IMR-90 (cell line): ENCODE measurements around the gene PIN1. TPM values are rescaled to one million over a fixed set of nuclear protein-coding genes. Genes with fewer than 3 reads are reported as not detected.

ENCODE experiments used
- ATAC-seq: fragments of 200-7000 bp; cut with Tn5 transposase; 2 replicates; pipeline ENCODE4 v1.9.1; 2020; ENCODE audit warnings: low read depth, mild to moderate bottlenecking, moderate library complexity
- BruUV-seq: library from RNA; stranded (reverse); fragments of 400-500 nt; replicated peaks from 2 replicates; lab custom pipeline; 2021; lab: Mats Ljungman, UMichigan
- CTCF ChIA-PET: fragments of 300-600 bp; formaldehyde crosslinking; extraction: SDS; loops from one replicate; lab custom pipeline; 2021; ENCODE audit warnings: antibody characterized with exemption; lab: Yijun Ruan, JAX
- POLR2A ChIA-PET: fragments of 300-600 bp; sonication (Branson Sonifier 250); formaldehyde crosslinking; loops from one replicate; lab custom pipeline; 2022; ENCODE audit warnings: antibody characterized with exemption; ENCODE audit not compliant: unreplicated experiment; lab: Charles Lee
- DNase-seq: peaks from one replicate; pipeline ENCODE4 v3.0.0; 2013
- H2AFZ ChIP-seq: replicated peaks from 2 replicates; pipeline ENCODE3; 2013; ENCODE audit warnings: low read length, mild to moderate bottlenecking; ENCODE audit not compliant: poor library complexity
- H2AK5ac ChIP-seq: 2 replicates; pipeline ENCODE4 v1.6.1; 2013; ENCODE audit warnings: low read depth, low read length, inconsistent platforms
- H2AK9ac ChIP-seq: replicated peaks from 2 replicates; pipeline ENCODE3; 2013; ENCODE audit warnings: mild to moderate bottlenecking, low read depth, low read length, moderate library complexity; ENCODE audit not compliant: poor library complexity
- H2BK120ac ChIP-seq: 2 replicates; pipeline ENCODE4 v1.6.1; 2013; ENCODE audit warnings: low read depth, low read length, inconsistent platforms
- H2BK15ac ChIP-seq: 3 replicates; pipeline ENCODE4 v1.6.1; 2013; ENCODE audit warnings: low read depth, low read length, inconsistent platforms
- H2BK20ac ChIP-seq: 2 replicates; pipeline ENCODE4 v1.6.1; 2013; ENCODE audit warnings: low read depth, mild to moderate bottlenecking, inconsistent platforms, low read length, moderate library complexity
- H2BK5ac ChIP-seq: 2 replicates; pipeline ENCODE4 v1.6.1; 2013; ENCODE audit warnings: mild to moderate bottlenecking, low read depth, low read length, inconsistent platforms; ENCODE audit not compliant: poor library complexity, severe bottlenecking
- H3K14ac ChIP-seq: replicated peaks from 2 replicates; pipeline ENCODE4 v1.6.1; 2013; ENCODE audit warnings: low read depth, low read length, inconsistent platforms
- H3K18ac ChIP-seq: 2 replicates; pipeline ENCODE4 v1.6.1; 2013; ENCODE audit warnings: low read depth, low read length, control low read depth
- H3K23ac ChIP-seq: 2 replicates; pipeline ENCODE4 v1.6.1; 2013; ENCODE audit warnings: low read depth, low read length, inconsistent platforms
- H3K27ac ChIP-seq: 2 replicates; pipeline ENCODE4 v1.5.1; 2013; ENCODE audit warnings: mild to moderate bottlenecking, control low read depth, low read length; ENCODE audit not compliant: insufficient read depth
- H3K27me3 ChIP-seq: 2 replicates; pipeline ENCODE4 v1.6.1; 2013; ENCODE audit warnings: low read length; ENCODE audit not compliant: control insufficient read depth, insufficient read depth
- H3K36me3 ChIP-seq: 2 replicates; pipeline ENCODE4 v1.6.1; 2013; ENCODE audit warnings: low read length, mixed read lengths; ENCODE audit not compliant: control insufficient read depth, insufficient read depth
- H3K4ac ChIP-seq: 2 replicates; pipeline ENCODE4 v1.6.1; 2013; ENCODE audit warnings: low read depth, low read length, inconsistent platforms
- H3K4me1 ChIP-seq: 2 replicates; pipeline ENCODE4 v1.6.1; 2013; ENCODE audit warnings: low read length, mixed read lengths; ENCODE audit not compliant: control insufficient read depth, insufficient read depth
- H3K4me2 ChIP-seq: 2 replicates; pipeline ENCODE4 v1.6.1; 2013; ENCODE audit warnings: low read depth, mild to moderate bottlenecking, control low read depth, low read length, moderate library complexity
- H3K4me3 ChIP-seq: 2 replicates; pipeline ENCODE4 v1.5.1; 2013; ENCODE audit warnings: low read depth, mild to moderate bottlenecking, control low read depth, low read length, moderate library complexity; ENCODE audit not compliant: insufficient read depth
- H3K56ac ChIP-seq: 2 replicates; pipeline ENCODE4 v1.6.1; 2013; ENCODE audit warnings: low read length, inconsistent platforms; ENCODE audit not compliant: insufficient read depth; ENCODE audit errors: extremely low read depth
- H3K79me1 ChIP-seq, 2 experiments: 2 replicates each; pipeline ENCODE4 v1.6.1; 2013; ENCODE audit warnings: low read length in 2 of 2, inconsistent platforms in 1 of 2, low read depth in 1 of 2
- H3K9ac ChIP-seq: 2 replicates; pipeline ENCODE4 v1.6.1; 2013; ENCODE audit warnings: low read depth, low read length, control low read depth
- H3K9me1 ChIP-seq: 2 replicates; pipeline ENCODE4 v1.6.1; 2013; ENCODE audit warnings: low read length, inconsistent platforms; ENCODE audit not compliant: insufficient read depth
- H3K9me3 ChIP-seq: 2 replicates; pipeline ENCODE4 v1.6.1; 2013; ENCODE audit warnings: low read length; ENCODE audit not compliant: control insufficient read depth, insufficient read depth
- H4K20me1 ChIP-seq: 2 replicates; pipeline ENCODE4 v1.6.1; 2013; ENCODE audit warnings: low read length, inconsistent platforms; ENCODE audit not compliant: insufficient read depth
- H4K5ac ChIP-seq: 2 replicates; pipeline ENCODE4 v1.6.1; 2013; ENCODE audit warnings: mild to moderate bottlenecking, low read depth, low read length, control low read depth
- H4K8ac ChIP-seq, 2 experiments: 2 replicates each; pipeline ENCODE4 v1.6.1; 2013; ENCODE audit warnings: low read depth in 2 of 2, low read length in 2 of 2, control low read depth in 1 of 2, inconsistent platforms in 1 of 2
- H4K91ac ChIP-seq: 2 replicates; pipeline ENCODE4 v1.6.1; 2013; ENCODE audit warnings: low read depth, low read length, inconsistent platforms; ENCODE audit not compliant: insufficient read depth
- BHLHE40 ChIP-seq: fragments of 150-350 bp; IDR thresholded peaks from 2 replicates; pipeline ENCODE4 v1.6.1; 2016; ENCODE audit warnings: mild to moderate bottlenecking, low read depth, low read length
- CEBPB ChIP-seq: IDR thresholded peaks from 2 replicates; pipeline ENCODE4 v1.6.1; 2012; ENCODE audit warnings: low read depth, low read length, improper control_type of control experiment
- FOS ChIP-seq: fragments of 150-350 bp; IDR thresholded peaks from 2 replicates; pipeline ENCODE4 v1.6.1; 2016; ENCODE audit warnings: low read depth, low read length
- MAFK ChIP-seq: IDR thresholded peaks from 2 replicates; pipeline ENCODE4 v1.6.1; 2012; ENCODE audit warnings: low read depth, low read length, improper control_type of control experiment
- MXI1 ChIP-seq: IDR thresholded peaks from 2 replicates; pipeline ENCODE4 v1.6.1; 2012; ENCODE audit warnings: low read depth, mild to moderate bottlenecking, low read length, moderate library complexity, borderline replicate concordance
- RCOR1 ChIP-seq: IDR thresholded peaks from 2 replicates; pipeline ENCODE4 v1.6.1; 2012; ENCODE audit warnings: mild to moderate bottlenecking, low read length, improper control_type of control experiment; ENCODE audit not compliant: insufficient replicate concordance
- RFX5 ChIP-seq: IDR thresholded peaks from 2 replicates; pipeline ENCODE4 v1.8.0; 2012; ENCODE audit warnings: low read depth, mild to moderate bottlenecking, low read length, moderate library complexity
- WGBS, 2 experiments: methylation state at CpG; one replicate each; pipeline versions ENCODE4 v1.1.5 to v1.1.7; 2013; ENCODE audit warnings: missing lambda C conversion rate in 2 of 2; ENCODE audit not compliant: insufficient read length in 1 of 2; ENCODE audit errors: extremely low coverage in 2 of 2; 5-methylcytosine and 5-hydroxymethylcytosine counted together
- dilution Hi-C: fragments of 300-500 bp; cut with HindIII; formaldehyde crosslinking; loops from one replicate; pipeline ENCODE4 v1.14.3; 2018; ENCODE audit warnings: low sequenced_read_pairs; ENCODE audit not compliant: unreplicated experiment
- in situ Hi-C: fragments of 300-500 bp; cut with MboI; formaldehyde crosslinking; loops from 3 replicates; pipeline ENCODE4 v1.14.3; 2019; ENCODE audit warnings: low sequenced_read_pairs, inconsistent platforms, mixed read lengths
- intact Hi-C: fragments of 100-400 bp; cut with micrococcal nuclease; formaldehyde crosslinking; loops from 2 replicates; pipeline ENCODE4 v1.10.0; 2022
- polyA plus RNA-seq, 3 experiments: library from polyadenylated mRNA; depleted of rRNA; stranded (reverse); fragments of >200 nt; gene quantifications; 2 replicates each; pipeline ENCODE4 v1.2.3, GENCODE V29; 2012; ENCODE audit warnings: low replicate concordance in 1 of 3
- total RNA-seq: library from RNA; depleted of rRNA; stranded (reverse); fragments of >200 nt; gene quantifications from 2 replicates; pipeline ENCODE4 v1.2.3, GENCODE V29; 2012
- TF ChIP-seq, protein P1 (sequence below): fragments of 150-350 bp; IDR thresholded peaks from 2 replicates; pipeline ENCODE4 v1.6.1; 2016; ENCODE audit warnings: low read depth, mild to moderate bottlenecking, low read length, moderate library complexity, borderline replicate concordance

The PIN1 gene
- total and polyA plus RNA-seq, 2 of the 4 experiments (the other 2 are of a cell fraction), result 76.0 to 105 TPM

DNA sequence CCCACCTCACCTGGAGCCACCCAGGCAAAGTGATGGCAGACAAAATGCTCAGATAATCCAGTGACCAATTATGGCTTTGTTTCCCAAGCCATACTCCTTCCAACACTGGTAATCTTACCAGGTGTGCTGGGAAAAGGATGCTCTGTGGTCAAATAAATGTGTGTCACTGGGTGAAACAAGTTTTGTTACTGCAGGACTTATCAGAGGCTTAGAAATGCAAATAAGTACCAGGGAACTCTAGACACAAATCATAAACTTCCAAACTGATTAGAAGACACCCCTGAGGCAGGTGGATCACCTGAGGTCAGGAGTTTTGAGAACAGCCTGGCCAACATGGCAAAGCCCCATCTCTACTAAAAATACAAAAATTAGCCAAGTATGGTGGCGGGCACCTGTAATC lies 26.4 kb downstream of the PIN1 start:
- TF ChIP-seq FOS, result no peak
- TF ChIP-seq RFX5, result no peak
- TF ChIP-seq CEBPB, result no peak
- TF ChIP-seq, protein P1, sequence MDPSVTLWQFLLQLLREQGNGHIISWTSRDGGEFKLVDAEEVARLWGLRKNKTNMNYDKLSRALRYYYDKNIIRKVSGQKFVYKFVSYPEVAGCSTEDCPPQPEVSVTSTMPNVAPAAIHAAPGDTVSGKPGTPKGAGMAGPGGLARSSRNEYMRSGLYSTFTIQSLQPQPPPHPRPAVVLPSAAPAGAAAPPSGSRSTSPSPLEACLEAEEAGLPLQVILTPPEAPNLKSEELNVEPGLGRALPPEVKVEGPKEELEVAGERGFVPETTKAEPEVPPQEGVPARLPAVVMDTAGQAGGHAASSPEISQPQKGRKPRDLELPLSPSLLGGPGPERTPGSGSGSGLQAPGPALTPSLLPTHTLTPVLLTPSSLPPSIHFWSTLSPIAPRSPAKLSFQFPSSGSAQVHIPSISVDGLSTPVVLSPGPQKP, result no peak
- TF ChIP-seq MAFK, result no peak
- TF ChIP-seq RCOR1, result no peak
- TF ChIP-seq MXI1, result no peak
- TF ChIP-seq BHLHE40, result no peak
- Histone ChIP-seq H3K4ac (no peak overlapping the region), H3K79me1 (no peaks in the 10 kb centered on the region), H3K27me3 (no peaks in the 10 kb centered on the region), H3K36me3 (peaks cover 5% of the 10 kb centered on the region; the same call in 1 of the 2 replicates), H2BK20ac (no peak overlapping the region), H2AK9ac (no peak overlapping the region), H3K4me2 (no peak overlapping the region), H3K9me3 (no peaks in the 10 kb centered on the region), H4K8ac (no peak overlapping the region), H3K9me1 (0 out of 2 replicates have a peak, but pooled peaks cover 3% of the 10 kb centered on the region), H2BK15ac (no peak overlapping the region), H3K4me1 (no peaks in the 10 kb centered on the region), H2AFZ (no peak overlapping the region), H4K5ac (no peak overlapping the region), H4K20me1 (no peaks in the 10 kb centered on the region), H2AK5ac (no peak overlapping the region), H3K27ac (no peak overlapping the region), H3K56ac (no peak overlapping the region), H2BK5ac (no peak overlapping the region), H3K23ac (no peak overlapping the region), H2BK120ac (no peak overlapping the region), H3K4me3 (no peak overlapping the region), H3K18ac (no peak overlapping the region), H3K14ac (no peak overlapping the region), H4K91ac (no peak overlapping the region), H3K9ac (no peak overlapping the region)
- ATAC-seq, result no peak
- ChIA-PET CTCF (no interaction called here), POLR2A (no interaction called here)
- DNase-seq, result no peak
- in situ Hi-C loops (no loop called here), dilution Hi-C loops (no loop called here), intact Hi-C loops (no loop called here)
- BruUV-seq, result no TSS peak
- no CpG with 5 or more reads among the region's 1 CpG for WGBS, 2 experiments
